GM12874 (cell line): ENCODE data around the gene MME.

Experiments used
- CTCF ChIP-seq: IDR thresholded peaks from 2 replicates; pipeline ENCODE4 v1.5.1; 2011; ENCODE audit warnings: low read depth, mild to moderate bottlenecking, control low read depth, low read length, moderate library complexity; ENCODE audit not compliant: insufficient read depth

Gene MME

GRCh38 chr3:155070316-155070715, 9.8 kb upstream of the MME start:
- TF ChIP-seq CTCF = no peak

- TF ChIP-seq CTCF = no peak
Observed at GRCh38 chr3:155070932-155071387, 9.2 kb upstream of the MME start.

GRCh38 chr3:155075200-155075599, 4.9 kb upstream of the MME start:
- no peak for TF ChIP-seq CTCF

- no peak for TF ChIP-seq CTCF
Observed at GRCh38 chr3:155076888-155077287, 3.2 kb upstream of the MME start.

GRCh38 chr3:155078711-155079467, 1.2 kb upstream of the MME start:
- TF ChIP-seq CTCF = no peak

- no peak for TF ChIP-seq CTCF
Observed at GRCh38 chr3:155079468-155079745, 712 bp upstream of the MME start.

- no peak for TF ChIP-seq CTCF
Observed at GRCh38 chr3:155080692-155081091, 573 bp downstream of the MME start.
